ENCODE data around the gene CCDC82. TPM values are rescaled to one million over a fixed set of nuclear protein-coding genes. Genes with fewer than 3 reads are reported as not detected.

Gene CCDC82
- total RNA-seq, 2 experiments from 2014 or later, result 23.7 to 24.4 TPM

GRCh38 chr11:96309643-96310017 is 80.1 kb downstream of the CCDC82 start:
- H3K36me3 Mint-ChIP-seq (ENCODE audit: low read depth), result peaks cover 34% of the 10 kb centered on the region
- Histone ChIP-seq H3K27me3 (ENCODE audit: control insufficient read depth in 1 of 2, insufficient read depth in 2 of 2, low read length in 2 of 2) (no peaks in the 10 kb centered on the region), H3K4me1 (ENCODE audit: insufficient read depth, low read length) (peaks cover 18% of the 10 kb centered on the region), H3K4me3 (ENCODE audit: low read length) (no peak overlapping the region), H3K27ac (ENCODE audit: low read depth in 1 of 2, low read length in 2 of 2) (no peak overlapping the region), H3K9me3 (ENCODE audit: control insufficient read depth in 1 of 2, insufficient read depth in 1 of 2, low read length in 2 of 2) (no peaks in the 10 kb centered on the region), H3K36me3 (ENCODE audit: insufficient read depth, low read length) (peaks cover 6% of the 10 kb centered on the region)
- ATAC-seq (ENCODE audit: poor library complexity) (no peak), DNase-seq (no peak)
- POLR2A ChIA-PET, result interaction anchor here (0.7 to 3.8 kb wide), 2 partner anchors 30 to 60 kb away, joined by 3 to 16 read pairs; no protein-coding TSS in a partner anchor
- H3K4me3 Mint-ChIP-seq, result no peak overlapping the region
- H3K27ac Mint-ChIP-seq, result peak overlapping the region; percentile 85
- TF ChIP-seq CTCF (IDR thresholded peaks at IDR 0.05), result no peak
- peaks cover 92% of the 10 kb centered on the region for H3K4me1 Mint-ChIP-seq (ENCODE audit: low read depth)
- H3K9me3 Mint-ChIP-seq, result no peaks in the 10 kb centered on the region
- H3K27me3 Mint-ChIP-seq, result no peaks in the 10 kb centered on the region
- intact Hi-C loops (cut with DNase I, micrococcal nuclease), result loop anchor here in 1 of 2 experiments (5.0 kb wide), 2 partner anchors 33 to 52 kb away; partner anchors contain the start of gene MAML2
- CTCF ChIA-PET, result interaction anchor here (0.8 to 1.4 kb wide), 3 partner anchors 10 to 218 kb away, joined by 3 to 4 read pairs (median 4); no protein-coding TSS in a partner anchor

GRCh38 chr11:96309016-96309642 is 80.6 kb downstream of the CCDC82 start:
- intact Hi-C loops (cut with DNase I, micrococcal nuclease), result loop anchor here in 1 of 2 experiments (5.0 kb wide), 2 partner anchors 33 to 52 kb away; partner anchors contain the start of gene MAML2
- Mint-ChIP-seq H3K9me3 (no peaks in the 10 kb centered on the region), H3K27me3 (no peaks in the 10 kb centered on the region), H3K27ac (peak overlapping the region; percentile 85), H3K4me1 (ENCODE audit: low read depth) (peaks cover 92% of the 10 kb centered on the region), H3K4me3 (no peak overlapping the region), H3K36me3 (ENCODE audit: low read depth) (peaks cover 29% of the 10 kb centered on the region)
- DNase-seq, result no peak
- ATAC-seq (ENCODE audit: poor library complexity), result no peak
- CTCF ChIA-PET, result interaction anchor here (0.8 to 1.2 kb wide), 2 partner anchors 9 to 217 kb away, joined by 4 read pairs; no protein-coding TSS in a partner anchor
- H3K27ac ChIP-seq (ENCODE audit: low read depth in 1 of 2, low read length in 2 of 2), result no peak overlapping the region
- POLR2A ChIA-PET, result interaction anchor here (0.7 to 3.8 kb wide), 3 partner anchors 30 to 59 kb away, joined by 3 to 16 read pairs (median 4); partner anchors contain the start of gene MAML2
- no peak for TF ChIP-seq CTCF (IDR thresholded peaks at IDR 0.05)
- no peaks in the 10 kb centered on the region for H3K9me3 ChIP-seq (ENCODE audit: control insufficient read depth in 1 of 2, insufficient read depth in 1 of 2, low read length in 2 of 2)
- H3K4me1 ChIP-seq (ENCODE audit: insufficient read depth, low read length), result peaks cover 13% of the 10 kb centered on the region
- no peaks in the 10 kb centered on the region for H3K27me3 ChIP-seq (ENCODE audit: control insufficient read depth in 1 of 2, insufficient read depth in 2 of 2, low read length in 2 of 2)
- H3K4me3 ChIP-seq (ENCODE audit: low read length), result no peak overlapping the region
- H3K36me3 ChIP-seq (ENCODE audit: insufficient read depth, low read length), result peaks cover 6% of the 10 kb centered on the region

GRCh38 chr11:96307776-96308140 is 82.0 kb downstream of the CCDC82 start:
- peak; percentile 22 for ATAC-seq (ENCODE audit: poor library complexity)

More at GRCh38 chr11:96307776-96308140, 82.0 kb downstream of the CCDC82 start:
- Mint-ChIP-seq H3K9me3 (no peaks in the 10 kb centered on the region), H3K27me3 (no peaks in the 10 kb centered on the region), H3K4me3 (peak overlapping the region; percentile 69), H3K36me3 (ENCODE audit: low read depth) (peaks cover 23% of the 10 kb centered on the region), H3K4me1 (ENCODE audit: low read depth) (peaks cover 92% of the 10 kb centered on the region), H3K27ac (peak overlapping the region; percentile 85)
- ChIA-PET CTCF (interaction anchor here (1.0 to 1.1 kb wide), 2 partner anchors 8 to 11 kb away, joined by 3 read pairs; no protein-coding TSS in a partner anchor), POLR2A (interaction anchor here (0.9 to 3.8 kb wide), 7 partner anchors 32 to 113 kb away, joined by 3 to 16 read pairs (median 4); partner anchors contain the start of gene MAML2)
- Histone ChIP-seq H3K27me3 (ENCODE audit: control insufficient read depth in 1 of 2, insufficient read depth in 2 of 2, low read length in 2 of 2) (no peaks in the 10 kb centered on the region), H3K27ac (ENCODE audit: low read depth in 1 of 2, low read length in 2 of 2) (no peak overlapping the region), H3K36me3 (ENCODE audit: insufficient read depth, low read length) (peaks cover 3% of the 10 kb centered on the region), H3K4me1 (ENCODE audit: insufficient read depth, low read length) (peaks cover 11% of the 10 kb centered on the region), H3K4me3 (ENCODE audit: low read length) (no peak overlapping the region), H3K9me3 (ENCODE audit: control insufficient read depth in 1 of 2, insufficient read depth in 1 of 2, low read length in 2 of 2) (no peaks in the 10 kb centered on the region)
- peak in 1 of 14 experiments; percentile 13 for DNase-seq
- TF ChIP-seq CTCF (IDR thresholded peaks at IDR 0.05), result no peak
- intact Hi-C loops (cut with DNase I, micrococcal nuclease), result loop anchor here in 1 of 2 experiments (5.0 kb wide), 2 partner anchors 35 to 50 kb away; partner anchors contain the start of gene MAML2

Measured in CD4-positive, alpha-beta T cell (primary cell).